A549 (cell line): Measurements from ENCODE around the gene TEX11. TPM values are rescaled to one million over a fixed set of nuclear protein-coding genes. Genes with fewer than 3 reads are reported as not detected.

Experiments used
- ATAC-seq, 2 experiments: fragments of 200-7000 bp in 1 of 2; fragments of >200 bp in 1 of 2; cut with Nextera tagmentation in 1 of 2; cut with Tn5 transposase in 1 of 2; 3 replicates each; pipeline versions ENCODE4 v1.8.0 to v1.9.1; 2018 to 2020; ENCODE audit warnings: mild to moderate bottlenecking in 1 of 2, moderate library complexity in 1 of 2
- CTCF ChIA-PET: fragments of 300-600 bp; sonication (Branson Sonifier 250); formaldehyde crosslinking; extraction: SDS; loops from one replicate; lab custom pipeline; 2021; ENCODE audit warnings: antibody characterized with exemption, inconsistent platforms; lab: Yijun Ruan, JAX
- POLR2A ChIA-PET: fragments of 350-600 bp; formaldehyde crosslinking; extraction: SDS; loops from one replicate; lab custom pipeline; 2021; ENCODE audit warnings: antibody characterized with exemption, inconsistent platforms; lab: Yijun Ruan, JAX
- DNase-seq, 2 experiments: peaks; one replicate each; pipeline versions ENCODE4 v3.0.0 to v3.0.0-alpha.2; 2011 to 2016; ENCODE audit warnings: low read depth in 1 of 2, low spot score in 1 of 2
- FAIRE-seq: peaks from 2 replicates; lab custom pipeline; 2011; peaks lifted over from hg19 to GRCh38; lab: Jason Lieb, UNC
- H3K27ac ChIP-seq, 2 experiments: fragments of >200 bp; sonication (Bioruptor Twin); formaldehyde crosslinking; 3 replicates each; pipeline ENCODE4 v1.5.1; 2016 to 2017
- H3K4me1 ChIP-seq: fragments of >200 bp; sonication (Bioruptor Twin); formaldehyde crosslinking; 3 replicates; pipeline ENCODE4 v1.6.1; 2016
- H3K4me2 ChIP-seq: fragments of >200 bp; sonication (Bioruptor Twin); formaldehyde crosslinking; 3 replicates; pipeline ENCODE4 v1.6.1; 2016
- H3K4me3 ChIP-seq: fragments of >200 bp; sonication (Bioruptor Twin); formaldehyde crosslinking; 3 replicates; pipeline ENCODE4 v1.5.1; 2016
- H3K9me3 ChIP-seq: fragments of >200 bp; sonication (Bioruptor Twin); formaldehyde crosslinking; 3 replicates; pipeline ENCODE4 v1.6.1; 2016
- BCL3 ChIP-seq: fragments of >200 bp; sonication (Bioruptor Twin); formaldehyde crosslinking; IDR thresholded peaks from 3 replicates; pipeline ENCODE4 v1.6.1; 2016
- BHLHE40 ChIP-seq: IDR thresholded peaks from 2 replicates; pipeline ENCODE4 v1.6.1; 2012; ENCODE audit warnings: low read depth, low read length, inconsistent platforms
- CTCF ChIP-seq: fragments of >200 bp; sonication (Bioruptor Twin); formaldehyde crosslinking; IDR thresholded peaks from 3 replicates; pipeline ENCODE4 v1.5.1; 2016
- EHMT2 ChIP-seq: fragments of 200-600 bp; sonication (generic); IDR thresholded peaks from 2 replicates; pipeline ENCODE4 v1.6.1; 2016; ENCODE audit warnings: antibody characterized with exemption, low read depth, mild to moderate bottlenecking, moderate library complexity
- ELK1 ChIP-seq: fragments of 150-350 bp; IDR thresholded peaks from 2 replicates; pipeline ENCODE4 v1.6.1; 2014; ENCODE audit warnings: low read depth, mild to moderate bottlenecking, low read length
- EP300 ChIP-seq, 2 experiments: fragments of >200 bp; sonication (Bioruptor Twin); formaldehyde crosslinking; IDR thresholded peaks; 2 replicates in 1 of 2; 3 replicates in 1 of 2; pipeline ENCODE4 v1.6.1; 2016 to 2017
- GATA3 ChIP-seq: IDR thresholded peaks from 2 replicates; pipeline ENCODE4 v1.6.1; 2012; ENCODE audit warnings: borderline replicate concordance
- HES2 ChIP-seq: fragments of >200 bp; sonication (Bioruptor Twin); formaldehyde crosslinking; IDR thresholded peaks from 2 replicates; pipeline ENCODE4 v1.6.1; 2016
- HOXB13 ChIP-seq: fragments of 250-450 bp; sonication (Bioruptor Pico); IDR thresholded peaks from 2 replicates; pipeline ENCODE4 v1.5.0; 2020; ENCODE audit warnings: low read depth, mild to moderate bottlenecking, moderate library complexity
- KDM5A ChIP-seq: fragments of 200-600 bp; sonication (generic); IDR thresholded peaks from 2 replicates; pipeline ENCODE4 v1.6.1; 2016; ENCODE audit warnings: antibody characterized with exemption, mild to moderate bottlenecking
- NPAS2 ChIP-seq: fragments of 250-450 bp; sonication (Bioruptor Pico); IDR thresholded peaks from 2 replicates; pipeline ENCODE4 v1.8.0; 2022; ENCODE audit warnings: mild to moderate bottlenecking, moderate library complexity, borderline replicate concordance
- NR3C1 ChIP-seq: fragments of >200 bp; sonication (Bioruptor Twin); formaldehyde crosslinking; IDR thresholded peaks from 3 replicates; pipeline ENCODE4 v1.6.1; 2017
- PHF8 ChIP-seq: fragments of 200-600 bp; sonication (generic); IDR thresholded peaks from 2 replicates; pipeline ENCODE4 v1.6.1; 2016; ENCODE audit warnings: low read depth, mild to moderate bottlenecking, antibody characterized with exemption, moderate library complexity, borderline replicate concordance
- POLR2A ChIP-seq: IDR thresholded peaks from 2 replicates; pipeline ENCODE4 v1.6.1; 2012; ENCODE audit warnings: mild to moderate bottlenecking, low read length
- RFX5 ChIP-seq: fragments of 450-650 bp; IDR thresholded peaks from 2 replicates; pipeline ENCODE4 v1.7.1; 2014; ENCODE audit warnings: antibody characterized with exemption, mild to moderate bottlenecking, moderate library complexity
- SREBF2 ChIP-seq: fragments of 450-650 bp; IDR thresholded peaks from 2 replicates; pipeline ENCODE4 v1.6.1; 2014; ENCODE audit warnings: mild to moderate bottlenecking, moderate library complexity
- USF2 ChIP-seq: fragments of 450-650 bp; IDR thresholded peaks from 2 replicates; pipeline ENCODE4 v1.6.1; 2014; ENCODE audit warnings: antibody characterized with exemption
- ZC3H11A ChIP-seq: fragments of 450-650 bp; IDR thresholded peaks from 2 replicates; pipeline ENCODE4 v1.6.1; 2014; ENCODE audit warnings: antibody characterized with exemption, mild to moderate bottlenecking
- ZNF302 ChIP-seq: fragments of 250-450 bp; sonication (Bioruptor Pico); IDR thresholded peaks from 2 replicates; pipeline ENCODE4 v1.9.0; 2021; ENCODE audit warnings: inconsistent platforms, mild to moderate bottlenecking, moderate library complexity
- WGBS: methylation state at CpG from one replicate; pipeline ENCODE4 v1.1.6; 2017; ENCODE audit errors: missing lambda C conversion rate; 5-methylcytosine and 5-hydroxymethylcytosine counted together
- polyA plus RNA-seq, 4 experiments: library from polyadenylated mRNA; depleted of rRNA in 3 of 4; stranded (reverse); fragments of >200 nt; fragmentation: RNase III in 1 of 4; extraction: RNeasy Plus Mini Kit Qiagen cat#74134 plus additional on column Dnase treatment in 1 of 4; gene quantifications; 2 replicates in 3 of 4; 3 replicates in 1 of 4; pipeline ENCODE4 v1.2.3, GENCODE V29; 2011 to 2017

TEX11 gene
- polyA plus RNA-seq, 2 of the 4 experiments (the other 2 are of a cell fraction) = not detected

- no peaks in the 10 kb centered on the region for H3K9me3 ChIP-seq
- CTCF ChIA-PET = interaction anchor here (0.9 kb wide), 2 partner anchors 25 to 184 kb away, joined by 3 read pairs; no protein-coding TSS in a partner anchor
- TF ChIP-seq USF2 (no peak), PHF8 (no peak), NR3C1 (no peak), ELK1 (no peak)
- FAIRE-seq (no peak), DNase-seq (no peak), ATAC-seq (no peak)
- H3K4me1 ChIP-seq = peaks cover 46% of the 10 kb centered on the region
- 76% methylated on average over 9 of the region's 9 CpGs for WGBS
- H3K27ac ChIP-seq = peak overlapping the region; percentile 61 to 79; a peak in 5 of 6 replicates
- peak overlapping the region; percentile 71 for H3K4me2 ChIP-seq
- H3K4me3 ChIP-seq = no peak overlapping the region
- POLR2A ChIA-PET = no interaction called here
Observed at GRCh38 chrX:70480660-70481018, 427.9 kb downstream of the TEX11 start.

DNA sequence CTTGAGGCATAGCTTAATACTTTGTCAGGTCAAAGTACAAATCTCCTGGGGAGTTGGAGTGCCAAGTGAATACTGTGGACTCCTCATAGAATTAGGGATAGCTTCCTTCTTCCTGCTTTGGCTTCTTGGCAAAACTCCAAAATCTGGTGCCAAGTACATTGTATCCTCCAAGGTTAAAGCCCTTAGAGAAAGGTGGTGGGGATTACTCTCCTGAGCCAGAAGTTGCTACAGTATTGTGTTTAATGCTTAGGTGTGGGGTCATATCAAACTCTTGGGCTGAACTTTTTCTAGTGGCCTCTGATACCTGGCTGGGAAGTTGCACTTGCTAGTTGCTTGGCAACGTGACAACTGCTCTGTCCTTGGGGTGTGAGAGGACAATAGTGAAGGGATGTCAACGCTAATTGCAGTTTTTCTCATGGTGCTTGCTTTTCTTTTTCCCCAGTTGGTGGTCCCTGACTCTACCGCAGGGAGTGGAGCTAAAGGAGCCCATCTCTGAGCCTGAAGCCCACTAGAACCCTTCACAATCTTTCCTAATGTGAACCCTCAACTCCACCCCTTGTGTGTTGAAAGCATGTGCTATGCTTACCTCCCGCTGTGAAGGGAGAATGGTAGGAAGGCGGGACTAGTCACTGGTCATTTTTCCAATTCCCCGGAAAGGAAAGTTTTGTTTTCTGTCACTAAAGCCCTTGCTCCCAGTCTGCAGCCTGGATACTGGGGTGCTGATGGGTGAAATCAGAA, 428.4 kb downstream of the TEX11 start:
- Histone ChIP-seq H3K4me3 (no peak overlapping the region), H3K4me2 (peak overlapping the region; percentile 71), H3K4me1 (peaks cover 46% of the 10 kb centered on the region)
- 65% methylated on average over 6 of the region's 6 CpGs for WGBS
- ATAC-seq (peak in 1 of 2 experiments; percentile 15; a peak in 3 of 6 replicates), FAIRE-seq (no peak)
- POLR2A ChIA-PET = no interaction called here
- TF ChIP-seq EP300 (IDR thresholded peaks at IDR 0.05) = no peak
- TF ChIP-seq CTCF = no peak
- TF ChIP-seq SREBF2 = no peak
- TF ChIP-seq HOXB13 (CRISPR knock-in tag) = no peak
- no peak for TF ChIP-seq EHMT2
- TF ChIP-seq RFX5 = no peak
- no peak for TF ChIP-seq ZNF302 (CRISPR knock-in tag)
- TF ChIP-seq PHF8 = no peak
- no peak for TF ChIP-seq BHLHE40
- no peak for TF ChIP-seq NPAS2 (CRISPR knock-in tag)
- TF ChIP-seq ELK1 = no peak
- no peak for TF ChIP-seq HES2
- no peak for TF ChIP-seq ZC3H11A
- no peak for TF ChIP-seq KDM5A
- no peak for TF ChIP-seq BCL3
- no peak for TF ChIP-seq POLR2A
- TF ChIP-seq GATA3 = no peak
- TF ChIP-seq, all 56 proteins: peak for 0
- peak in 1 of 2 experiments; percentile 30 for DNase-seq
- Histone ChIP-seq H3K27ac (peak overlapping the region; percentile 61 to 79; a peak in 5 of 6 replicates), H3K9me3 (no peaks in the 10 kb centered on the region)
- CTCF ChIA-PET = interaction anchor here (0.6 to 1.8 kb wide), 4 partner anchors 25 to 185 kb away, joined by 3 to 9 read pairs (median 4); no protein-coding TSS in a partner anchor
